K562 (cell line): ENCODE results near the gene SPRN. TPM values are rescaled to one million over a fixed set of nuclear protein-coding genes. Genes with fewer than 3 reads are reported as not detected.

ENCODE experiments used
- ATAC-seq: fragments of 200-7000 bp; cut with Tn5 transposase; 3 replicates; pipeline ENCODE4 v1.9.1; 2020; ENCODE audit warnings: moderate library complexity
- BruUV-seq: library from RNA; stranded (reverse); fragments of 400-500 nt; replicated peaks from 2 replicates; lab custom pipeline; 2021; lab: Mats Ljungman, UMichigan
- CTCF ChIA-PET: fragments of 300-600 bp; formaldehyde crosslinking; extraction: SDS; loops from one replicate; lab custom pipeline; 2021; ENCODE audit warnings: low intra/inter-chr PET ratio; lab: Yijun Ruan, JAX
- POLR2A ChIA-PET: fragments of 300-600, 350-650 bp; sonication (Branson Sonifier 250); formaldehyde crosslinking; extraction: SDS; loops from one replicate; lab custom pipeline; 2021; ENCODE audit warnings: antibody characterized with exemption, inconsistent platforms; lab: Yijun Ruan, JAX
- DNase-seq, 4 experiments: peaks; one replicate each; pipeline versions ENCODE4 v3.0.0 to v3.0.0-alpha.2; 2011 to 2018; ENCODE audit warnings: low spot score in 3 of 4, mixed read lengths in 3 of 4; ENCODE audit errors: extremely low read depth in 1 of 4
- FAIRE-seq: peaks from 2 replicates; lab custom pipeline; 2011; peaks lifted over from hg19 to GRCh38; lab: Jason Lieb, UNC
- H2AFZ ChIP-seq: 2 replicates; pipeline ENCODE4 v1.6.0; 2011; ENCODE audit warnings: low read depth, low read length, control low read depth, inconsistent platforms
- H3K27ac ChIP-seq: fragments of 200-600 bp; 3 replicates; pipeline ENCODE4 v1.8.0; 2011; ENCODE audit warnings: low read depth, mild to moderate bottlenecking, control low read depth, inconsistent platforms, low read length, moderate library complexity, mixed read lengths; ENCODE audit errors: extremely low read depth
- H3K27me3 ChIP-seq, 2 experiments: fragments of 300-600 bp in 1 of 2; 2 replicates in 1 of 2; 3 replicates in 1 of 2; pipeline versions ENCODE4 v1.6.0 to v1.8.0; 2011; ENCODE audit warnings: inconsistent platforms in 2 of 2, low read length in 2 of 2, mild to moderate bottlenecking in 1 of 2, mixed read lengths in 1 of 2, moderate library complexity in 1 of 2; ENCODE audit not compliant: control insufficient read depth in 2 of 2, insufficient read depth in 2 of 2
- H3K36me3 ChIP-seq: fragments of 300-600 bp; 3 replicates; pipeline ENCODE4 v1.8.0; 2011; ENCODE audit warnings: mild to moderate bottlenecking, low read length, inconsistent platforms; ENCODE audit not compliant: control insufficient read depth, insufficient read depth
- H3K4me1 ChIP-seq, 2 experiments: fragments of 200-600 bp in 1 of 2; replicated peaks in 1 of 2; 2 replicates in 1 of 2; 3 replicates in 1 of 2; pipeline versions ENCODE4 v1.5.1 to v1.8.0; 2011; ENCODE audit warnings: inconsistent platforms in 2 of 2, low read length in 2 of 2, mild to moderate bottlenecking in 1 of 2, mixed read lengths in 1 of 2, moderate library complexity in 1 of 2; ENCODE audit not compliant: control insufficient read depth in 2 of 2, insufficient read depth in 2 of 2
- H3K4me2 ChIP-seq: 2 replicates; pipeline ENCODE4 v1.6.1; 2011; ENCODE audit warnings: low read length, control low read depth, inconsistent platforms, mixed read lengths; ENCODE audit not compliant: insufficient read depth
- H3K4me3 ChIP-seq: fragments of 200-600 bp; sonication (generic), shearing (Covaris generic); 2 replicates; pipeline ENCODE4 v1.5.1; 2016; ENCODE audit warnings: control low read depth, inconsistent platforms
- H3K79me2 ChIP-seq: fragments of 200-600 bp; 3 replicates; pipeline ENCODE4 v1.8.0; 2011; ENCODE audit warnings: low read length, inconsistent platforms; ENCODE audit not compliant: control insufficient read depth, insufficient read depth
- H3K9ac ChIP-seq, 2 experiments: 2 replicates each; pipeline versions ENCODE4 v1.6.0 to v1.6.1; 2011; ENCODE audit warnings: low read depth in 2 of 2, low read length in 2 of 2, control low read depth in 1 of 2, inconsistent platforms in 1 of 2, mild to moderate bottlenecking in 1 of 2, mixed read lengths in 1 of 2; ENCODE audit not compliant: insufficient read depth in 1 of 2
- H3K9me1 ChIP-seq: one replicate; pipeline ENCODE4 v1.6.0; 2011; ENCODE audit warnings: inconsistent platforms, mild to moderate bottlenecking, low read length, moderate library complexity; ENCODE audit not compliant: control insufficient read depth, insufficient read depth
- H3K9me3 ChIP-seq: replicated peaks from 2 replicates; pipeline ENCODE4 v1.5.1; 2011; ENCODE audit warnings: low read depth, low read length, inconsistent platforms; ENCODE audit not compliant: control insufficient read depth, insufficient read depth
- H4K20me1 ChIP-seq: replicated peaks from 2 replicates; pipeline ENCODE4 v1.6.1; 2011; ENCODE audit warnings: low read length, inconsistent platforms, mixed read lengths; ENCODE audit not compliant: control insufficient read depth, insufficient read depth
- BMI1 ChIP-seq: fragments of 150-350 bp; IDR thresholded peaks from 2 replicates; pipeline ENCODE4 v1.6.1; 2014; ENCODE audit warnings: low read length
- BRF2 ChIP-seq: IDR thresholded peaks from 3 replicates; pipeline ENCODE4 v1.6.1; 2011; ENCODE audit warnings: borderline replicate concordance, mild to moderate bottlenecking; ENCODE audit not compliant: insufficient read length, insufficient read depth
- CREB3 ChIP-seq: fragments of 450-650 bp; conservative IDR thresholded peaks from 2 replicates; pipeline ENCODE4 v1.6.1; 2016; ENCODE audit warnings: missing genetic modification characterization, low read depth, mild to moderate bottlenecking, missing compliant biosample characterization, moderate library complexity
- NFIX ChIP-seq: fragments of 250-450 bp; sonication (Bioruptor Pico); IDR thresholded peaks from 2 replicates; pipeline ENCODE4 v1.4.0; 2020; ENCODE audit warnings: low read depth, mild to moderate bottlenecking, moderate library complexity
- SP2 ChIP-seq: IDR thresholded peaks from 2 replicates; pipeline ENCODE4 v1.6.1; 2011; ENCODE audit warnings: mild to moderate bottlenecking, low read depth, low read length, moderate library complexity; ENCODE audit not compliant: poor library complexity, severe bottlenecking; ENCODE audit errors: extremely low read depth
- ZNF232 ChIP-seq: sonication (generic); formaldehyde crosslinking; IDR thresholded peaks from 2 replicates; pipeline ENCODE4 v1.8.0; 2022; ENCODE audit warnings: mild to moderate bottlenecking, missing genetic modification reagents
- ZNF41 ChIP-seq: fragments of 250-450 bp; sonication (Bioruptor Pico); conservative IDR thresholded peaks from 2 replicates; pipeline ENCODE4 v1.4.0; 2020; ENCODE audit warnings: mild to moderate bottlenecking
- WGBS: fragments of 100-300 bp; shearing (Covaris generic); methylation state at CpG from one replicate; pipeline ENCODE4 v1.1.6; 2016; ENCODE audit warnings: low coverage, mixed read lengths; ENCODE audit not compliant: insufficient coverage; ENCODE audit errors: missing lambda C conversion rate; 5-methylcytosine and 5-hydroxymethylcytosine counted together
- in situ Hi-C: fragments of 300-500 bp; cut with MboI; formaldehyde crosslinking; loops from 4 replicates; pipeline ENCODE4 v1.15.0; 2018; ENCODE audit warnings: inconsistent platforms, mixed read lengths
- intact Hi-C: fragments of 100-400 bp; cut with micrococcal nuclease; formaldehyde crosslinking; loops from 2 replicates; pipeline ENCODE4 v1.14.2; 2022
- polyA plus RNA-seq, 8 experiments: library from polyadenylated mRNA; depleted of rRNA in 4 of 8; stranded (reverse) in 5 of 8; unstranded in 3 of 8; fragments of >200 nt; fragmentation: Nextera tagmentation in 2 of 8; fragmentation: Illumina TruSeq in 1 of 8; extraction: Ambion mirVana in 2 of 8; extraction: Trizol in 1 of 8; gene quantifications; 2 replicates each; pipeline versions ENCODE4 v1.2.1 to v1.2.3, GENCODE V29; 2011 to 2014; ENCODE audit warnings: inconsistent platforms in 1 of 8, missing spikeins in 1 of 8
- total RNA-seq, 7 experiments: library from RNA; depleted of rRNA in 6 of 7; stranded (reverse); fragments of >200 nt in 6 of 7; fragmentation: Illumina TruSeq in 2 of 7; extraction: Trizol in 2 of 7; gene quantifications; 2 replicates each; pipeline versions ENCODE4 v1.2.1 to v1.2.3, GENCODE V29; 2011 to 2021; ENCODE audit warnings: low replicate concordance in 1 of 7

The SPRN gene
- total and polyA plus RNA-seq, 9 of the 15 experiments (the other 6 are each of a cell fraction or from before 2014, with no cell fraction given): 0.04 TPM; not detected in 8

GRCh38 chr10:133440633-133441285 is 16.3 kb upstream of the SPRN start:
- TF ChIP-seq NFIX (CRISPR knock-in tag): no peak
- no peak for TF ChIP-seq SP2
- TF ChIP-seq CREB3: no peak
- TF ChIP-seq ZNF41 (CRISPR knock-in tag): no peak
- TF ChIP-seq BRF2: no peak
- no peak for TF ChIP-seq BMI1
- TF ChIP-seq ZNF232 (CRISPR knock-in tag): no peak
- ChIA-PET CTCF (no interaction called here), POLR2A (no interaction called here)
- no peak overlapping the region for H2AFZ ChIP-seq
- no peaks in the 10 kb centered on the region for H4K20me1 ChIP-seq
- 0 out of 2 replicates have a peak, but pooled peaks cover 2% of the 10 kb centered on the region for H3K9me3 ChIP-seq
- no peaks in the 10 kb centered on the region for H3K36me3 ChIP-seq
- BruUV-seq: no TSS peak
- no peaks in the 10 kb centered on the region for H3K79me2 ChIP-seq
- H3K4me1 ChIP-seq: peaks cover 0 to 10% of the 10 kb centered on the region in 2 experiments; a peak in 1 of 5 replicates
- 25% methylated on average over 13 of the region's 18 CpGs for whole genome bisulfite sequencing
- no peaks in the 10 kb centered on the region for H3K9me1 ChIP-seq
- H3K4me2 ChIP-seq: no peak overlapping the region
- no peak overlapping the region; a peak in 1 of 4 replicates for H3K9ac ChIP-seq
- no peak overlapping the region for H3K4me3 ChIP-seq
- H3K27ac ChIP-seq: no peak overlapping the region
- H3K27me3 ChIP-seq: peaks cover 0 to 7% of the 10 kb centered on the region in 2 experiments; a peak in 1 of 5 replicates
- DNase-seq: no peak
- in situ Hi-C loops (no loop called here), intact Hi-C loops (loop anchor here (5.0 kb wide), 1 partner anchor 113 kb away; no protein-coding TSS in a partner anchor)
- no peak for FAIRE-seq
- ATAC-seq: no peak
